ENCODE results near the gene IL1R2. TPM values are rescaled to one million over a fixed set of nuclear protein-coding genes. Genes with fewer than 3 reads are reported as not detected.

IL1R2 gene
- total RNA-seq, 2 experiments from 2014 or later, result not detected

DNA sequence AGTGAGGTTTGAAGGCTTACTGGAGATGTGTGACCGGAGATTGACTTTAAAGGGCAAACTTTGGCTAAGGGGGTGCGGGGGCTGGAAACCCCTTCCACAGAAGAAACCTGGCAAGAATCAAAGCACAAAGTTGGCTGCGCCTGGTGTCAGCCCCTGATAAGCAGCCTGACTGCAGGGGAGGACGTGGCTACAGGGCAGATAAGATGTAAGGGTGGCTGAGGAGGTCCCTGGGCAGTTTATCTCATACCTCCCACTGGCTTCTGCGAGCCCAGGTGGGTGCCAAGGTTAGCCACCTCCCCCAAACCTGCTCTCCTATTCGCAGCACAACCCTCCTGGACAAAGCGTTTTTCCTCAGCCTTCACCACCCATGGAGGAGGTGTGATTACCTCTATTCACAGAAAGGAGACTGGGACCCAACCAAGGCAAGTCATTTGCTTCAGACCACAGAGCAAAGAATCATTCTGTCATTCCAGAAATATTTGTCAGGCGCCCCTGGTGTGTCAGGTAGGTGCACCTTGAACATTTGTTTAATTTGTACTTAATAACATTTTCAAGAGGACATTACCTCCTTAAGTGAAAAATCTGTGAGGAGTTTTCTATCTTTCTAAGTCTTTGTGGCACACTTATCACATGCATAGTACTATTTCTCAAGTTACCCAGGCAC, 77.7 kb downstream of the IL1R2 start:
- Histone ChIP-seq H4K20me1 (ENCODE audit: insufficient read depth, low read length) (no peaks in the 10 kb centered on the region), H3K27ac (ENCODE audit: low read depth, low read length, poor library complexity, severe bottlenecking) (no peak overlapping the region), H3K4me2 (ENCODE audit: low read length) (no peak overlapping the region), H3K4me3 (ENCODE audit: low read depth, low read length, poor library complexity, severe bottlenecking) (no peak overlapping the region), H2AFZ (ENCODE audit: low read length) (no peak overlapping the region), H3K9me2 (ENCODE audit: insufficient read depth, low read length) (no peaks in the 10 kb centered on the region), H3K4me1 (ENCODE audit: insufficient read depth, low read length, poor library complexity, severe bottlenecking) (no peaks in the 10 kb centered on the region), H3K9me3 (ENCODE audit: low read length) (no peaks in the 10 kb centered on the region), H3K79me2 (ENCODE audit: insufficient read depth, low read depth, low read length) (no peaks in the 10 kb centered on the region), H3K36me3 (ENCODE audit: insufficient read depth, low read length) (no peaks in the 10 kb centered on the region)
- DNase-seq (ENCODE audit: low spot score), result no peak
- TF ChIP-seq EZH2phosphoT487 (IDR thresholded peaks at IDR 0.05; ENCODE audit: borderline replicate concordance, low read depth, low read length), result no peak
- TF ChIP-seq, protein P1, sequence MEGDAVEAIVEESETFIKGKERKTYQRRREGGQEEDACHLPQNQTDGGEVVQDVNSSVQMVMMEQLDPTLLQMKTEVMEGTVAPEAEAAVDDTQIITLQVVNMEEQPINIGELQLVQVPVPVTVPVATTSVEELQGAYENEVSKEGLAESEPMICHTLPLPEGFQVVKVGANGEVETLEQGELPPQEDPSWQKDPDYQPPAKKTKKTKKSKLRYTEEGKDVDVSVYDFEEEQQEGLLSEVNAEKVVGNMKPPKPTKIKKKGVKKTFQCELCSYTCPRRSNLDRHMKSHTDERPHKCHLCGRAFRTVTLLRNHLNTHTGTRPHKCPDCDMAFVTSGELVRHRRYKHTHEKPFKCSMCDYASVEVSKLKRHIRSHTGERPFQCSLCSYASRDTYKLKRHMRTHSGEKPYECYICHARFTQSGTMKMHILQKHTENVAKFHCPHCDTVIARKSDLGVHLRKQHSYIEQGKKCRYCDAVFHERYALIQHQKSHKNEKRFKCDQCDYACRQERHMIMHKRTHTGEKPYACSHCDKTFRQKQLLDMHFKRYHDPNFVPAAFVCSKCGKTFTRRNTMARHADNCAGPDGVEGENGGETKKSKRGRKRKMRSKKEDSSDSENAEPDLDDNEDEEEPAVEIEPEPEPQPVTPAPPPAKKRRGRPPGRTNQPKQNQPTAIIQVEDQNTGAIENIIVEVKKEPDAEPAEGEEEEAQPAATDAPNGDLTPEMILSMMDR (conservative IDR thresholded peaks at IDR 0.05; ENCODE audit: low read length), result no peak
- ChIA-PET POLR2A (no interaction called here), CTCF (ENCODE audit: unreplicated experiment) (no interaction called here)
- intact Hi-C loops (cut with micrococcal nuclease; ENCODE audit: unreplicated experiment), result no loop called here
- no TSS peak for BruUV-seq (replicated peaks)

- POLR2A ChIA-PET, result no interaction called here
- TF ChIP-seq, protein P1 (conservative IDR thresholded peaks at IDR 0.05; ENCODE audit: low read length), result no peak
- TF ChIP-seq EZH2phosphoT487 (IDR thresholded peaks at IDR 0.05; ENCODE audit: borderline replicate concordance, low read depth, low read length), result no peak
- H3K36me3 ChIP-seq (ENCODE audit: insufficient read depth, low read length), result no peaks in the 10 kb centered on the region
- no peak overlapping the region for H3K4me2 ChIP-seq (ENCODE audit: low read length)
- no peak overlapping the region for H3K4me3 ChIP-seq (ENCODE audit: low read depth, low read length, poor library complexity, severe bottlenecking)
- H3K9me3 ChIP-seq (ENCODE audit: low read length), result no peaks in the 10 kb centered on the region
- no peaks in the 10 kb centered on the region for H4K20me1 ChIP-seq (ENCODE audit: insufficient read depth, low read length)
- no peaks in the 10 kb centered on the region for H3K79me2 ChIP-seq (ENCODE audit: insufficient read depth, low read depth, low read length)
- no peaks in the 10 kb centered on the region for H3K9me2 ChIP-seq (ENCODE audit: insufficient read depth, low read length)
- no peak overlapping the region for H2AFZ ChIP-seq (ENCODE audit: low read length)
- DNase-seq (ENCODE audit: low spot score), result no peak
- CTCF ChIA-PET (ENCODE audit: unreplicated experiment), result no interaction called here
- no peaks in the 10 kb centered on the region for H3K4me1 ChIP-seq (ENCODE audit: insufficient read depth, low read length, poor library complexity, severe bottlenecking)
- intact Hi-C loops (cut with micrococcal nuclease; ENCODE audit: unreplicated experiment), result no loop called here
- no peak overlapping the region for H3K27ac ChIP-seq (ENCODE audit: low read depth, low read length, poor library complexity, severe bottlenecking)
- no TSS peak for BruUV-seq (replicated peaks)
These were observed 78.4 kb downstream of the IL1R2 start for GRCh38 chr2:102070058-102070642.

GRCh38 chr2:102072741-102073140, 81.0 kb downstream of the IL1R2 start:
- DNase-seq (ENCODE audit: low spot score), result no peak
- Histone ChIP-seq H3K4me1 (ENCODE audit: insufficient read depth, low read length, poor library complexity, severe bottlenecking) (no peaks in the 10 kb centered on the region), H3K27ac (ENCODE audit: low read depth, low read length, poor library complexity, severe bottlenecking) (no peak overlapping the region), H4K20me1 (ENCODE audit: insufficient read depth, low read length) (no peaks in the 10 kb centered on the region), H2AFZ (ENCODE audit: low read length) (no peak overlapping the region), H3K36me3 (ENCODE audit: insufficient read depth, low read length) (no peaks in the 10 kb centered on the region), H3K79me2 (ENCODE audit: insufficient read depth, low read depth, low read length) (no peaks in the 10 kb centered on the region), H3K9me2 (ENCODE audit: insufficient read depth, low read length) (no peaks in the 10 kb centered on the region), H3K9me3 (ENCODE audit: low read length) (no peaks in the 10 kb centered on the region), H3K4me3 (ENCODE audit: low read depth, low read length, poor library complexity, severe bottlenecking) (no peak overlapping the region), H3K4me2 (ENCODE audit: low read length) (no peak overlapping the region)
- BruUV-seq (replicated peaks), result no TSS peak
- intact Hi-C loops (cut with micrococcal nuclease; ENCODE audit: unreplicated experiment), result no loop called here
- ChIA-PET CTCF (ENCODE audit: unreplicated experiment) (no interaction called here), POLR2A (no interaction called here)
- TF ChIP-seq, protein P1 (conservative IDR thresholded peaks at IDR 0.05; ENCODE audit: low read length), result no peak
- no peak for TF ChIP-seq EZH2phosphoT487 (IDR thresholded peaks at IDR 0.05; ENCODE audit: borderline replicate concordance, low read depth, low read length)

All from OCI-LY7 (cell line).